PC-9 (cell line): ENCODE measurements around the gene DCUN1D4.

Experiments
- EZH2 ChIP-seq: fragments of 200-600 bp; sonication (generic); IDR thresholded peaks from 2 replicates; pipeline ENCODE4 v1.8.0; 2017; ENCODE audit warnings: antibody characterized with exemption, low read depth
- TF ChIP-seq, protein P1 (sequence below): fragments of 200-600 bp; sonication (generic); conservative IDR thresholded peaks from 2 replicates; pipeline ENCODE4 v1.6.1; 2017; ENCODE audit warnings: mixed run types, antibody characterized with exemption, mild to moderate bottlenecking, moderate library complexity

GRCh38 chr4:51842554-51843308 is at the start of gene DCUN1D4:
- TF ChIP-seq, protein P1, sequence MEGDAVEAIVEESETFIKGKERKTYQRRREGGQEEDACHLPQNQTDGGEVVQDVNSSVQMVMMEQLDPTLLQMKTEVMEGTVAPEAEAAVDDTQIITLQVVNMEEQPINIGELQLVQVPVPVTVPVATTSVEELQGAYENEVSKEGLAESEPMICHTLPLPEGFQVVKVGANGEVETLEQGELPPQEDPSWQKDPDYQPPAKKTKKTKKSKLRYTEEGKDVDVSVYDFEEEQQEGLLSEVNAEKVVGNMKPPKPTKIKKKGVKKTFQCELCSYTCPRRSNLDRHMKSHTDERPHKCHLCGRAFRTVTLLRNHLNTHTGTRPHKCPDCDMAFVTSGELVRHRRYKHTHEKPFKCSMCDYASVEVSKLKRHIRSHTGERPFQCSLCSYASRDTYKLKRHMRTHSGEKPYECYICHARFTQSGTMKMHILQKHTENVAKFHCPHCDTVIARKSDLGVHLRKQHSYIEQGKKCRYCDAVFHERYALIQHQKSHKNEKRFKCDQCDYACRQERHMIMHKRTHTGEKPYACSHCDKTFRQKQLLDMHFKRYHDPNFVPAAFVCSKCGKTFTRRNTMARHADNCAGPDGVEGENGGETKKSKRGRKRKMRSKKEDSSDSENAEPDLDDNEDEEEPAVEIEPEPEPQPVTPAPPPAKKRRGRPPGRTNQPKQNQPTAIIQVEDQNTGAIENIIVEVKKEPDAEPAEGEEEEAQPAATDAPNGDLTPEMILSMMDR, result no peak; the same call in 1 of the 2 replicates
- TF ChIP-seq EZH2, result no peak
